ENCODE data around the gene CALD1.

The CALD1 gene

GRCh38 chr7:134752006-134752760, 27.3 kb upstream of the CALD1 start:
- ATAC-seq: peak; percentile 83
- TF ChIP-seq ESRRG (CRISPR knock-in tag; IDR thresholded peaks at IDR 0.05) (no peak), ZNF8 (CRISPR knock-in tag; IDR thresholded peaks at IDR 0.05) (no peak), CREB5 (CRISPR knock-in tag; IDR thresholded peaks at IDR 0.05; ENCODE audit: low read depth) (no peak), ZC3H10 (CRISPR knock-in tag; IDR thresholded peaks at IDR 0.05) (no peak), PATZ1 (CRISPR knock-in tag; IDR thresholded peaks at IDR 0.05; ENCODE audit: borderline replicate concordance) (no peak), POU6F1 (CRISPR knock-in tag; IDR thresholded peaks at IDR 0.05; ENCODE audit: borderline replicate concordance, low read depth) (no peak), TOX (CRISPR knock-in tag; IDR thresholded peaks at IDR 0.05; ENCODE audit: borderline replicate concordance) (no peak), ZNF70 (CRISPR knock-in tag; IDR thresholded peaks at IDR 0.05) (no peak), SNAI2 (CRISPR knock-in tag; IDR thresholded peaks at IDR 0.05) (no peak)

GRCh38 chr7:134755422-134756022, 23.9 kb upstream of the CALD1 start:
- TF ChIP-seq SNAI2 (CRISPR knock-in tag; IDR thresholded peaks at IDR 0.05): no peak
- TF ChIP-seq ZFP30 (CRISPR knock-in tag; IDR thresholded peaks at IDR 0.05): no peak
- no peak for TF ChIP-seq PATZ1 (CRISPR knock-in tag; IDR thresholded peaks at IDR 0.05; ENCODE audit: borderline replicate concordance)
- no peak for TF ChIP-seq ARNTL (CRISPR knock-in tag; IDR thresholded peaks at IDR 0.05; ENCODE audit: borderline replicate concordance, low read depth)
- TF ChIP-seq ZNF8 (CRISPR knock-in tag; IDR thresholded peaks at IDR 0.05): no peak
- no peak for TF ChIP-seq CSRNP3 (CRISPR knock-in tag; IDR thresholded peaks at IDR 0.05)
- TF ChIP-seq ZFP3 (CRISPR knock-in tag; IDR thresholded peaks at IDR 0.05): no peak
- TF ChIP-seq RARB (CRISPR knock-in tag; IDR thresholded peaks at IDR 0.05): no peak
- no peak for TF ChIP-seq GLIS3 (CRISPR knock-in tag; IDR thresholded peaks at IDR 0.05)
- no peak for TF ChIP-seq TCF4 (CRISPR knock-in tag; IDR thresholded peaks at IDR 0.05; ENCODE audit: borderline replicate concordance)
- no peak for TF ChIP-seq TOX (CRISPR knock-in tag; IDR thresholded peaks at IDR 0.05; ENCODE audit: borderline replicate concordance)
- no peak for TF ChIP-seq TSHZ2 (CRISPR knock-in tag; IDR thresholded peaks at IDR 0.05)
- no peak for TF ChIP-seq CREB5 (CRISPR knock-in tag; IDR thresholded peaks at IDR 0.05; ENCODE audit: low read depth)
- TF ChIP-seq BACH2 (CRISPR knock-in tag; IDR thresholded peaks at IDR 0.05; ENCODE audit: borderline replicate concordance): no peak
- TF ChIP-seq ISL1 (CRISPR knock-in tag; IDR thresholded peaks at IDR 0.05): no peak
- TF ChIP-seq ESRRG (CRISPR knock-in tag; IDR thresholded peaks at IDR 0.05): no peak
- no peak for TF ChIP-seq ZNF565 (CRISPR knock-in tag; conservative IDR thresholded peaks at IDR 0.05; ENCODE audit: low read depth)
- TF ChIP-seq CSDC2 (CRISPR knock-in tag; IDR thresholded peaks at IDR 0.05): no peak
- no peak for TF ChIP-seq ZNF70 (CRISPR knock-in tag; IDR thresholded peaks at IDR 0.05)
- TF ChIP-seq ZC3H10 (CRISPR knock-in tag; IDR thresholded peaks at IDR 0.05): no peak
- peak; percentile 78 for ATAC-seq

Measured in SK-N-SH treated with all-trans-retinoic acid at 6 μM for 48 hours (cell line).